SK-N-DZ (cell line): ENCODE results near the gene RNF135. TPM values are rescaled to one million over a fixed set of nuclear protein-coding genes. Genes with fewer than 3 reads are reported as not detected.
"Not testable (repeated sequence)": the region's sequence is repeated elsewhere in the genome, so short reads cannot be mapped to it uniquely, and the experiment has no call there.

Source experiments
- DNase-seq: peaks from one replicate; pipeline ENCODE4 v3.0.0-alpha.2; 2015; ENCODE audit warnings: low spot score
- polyA plus RNA-seq, 2 experiments: library from polyadenylated mRNA; depleted of rRNA; stranded (reverse); fragments of >200 nt; gene quantifications; 2 replicates each; pipeline ENCODE4 v1.2.3, GENCODE V29; 2014

RNF135 gene
- 0.16 TPM in 1 of 2 replicates, not detected in the other for polyA plus RNA-seq (2014; cell fraction: cytosol; rRNA removed)
- polyA plus RNA-seq (2014; cell fraction: nucleus; rRNA removed): not detected in 2 replicates

GRCh38 chr17:30970831-30971567, at the start of gene RNF135:
Gene RNF135 (plus strand): TSS chr17:30971039. CDS start chr17:30971074, 35 bp downstream.
- DNase-seq: no peak

GRCh38 chr17:30921544-30922196, 49.2 kb upstream of the RNF135 start, which contains the start of gene ADAP2:
Gene ADAP2 (plus strand): TSS chr17:30921945. CDS start chr17:30922015, 70 bp downstream.
- no peak for DNase-seq

- DNase-seq: no peak
These were observed 48.4 kb upstream of the RNF135 start for GRCh38 chr17:30922235-30923030.

GRCh38 chr17:30924341-30924740, 46.5 kb upstream of the RNF135 start:
- DNase-seq: no peak

GRCh38 chr17:30926516-30926915, 44.3 kb upstream of the RNF135 start:
- DNase-seq: no peak

- DNase-seq: no peak
These were observed 43.1 kb upstream of the RNF135 start for GRCh38 chr17:30927756-30928155.

- DNase-seq: no peak
These were observed 42.3 kb upstream of the RNF135 start for GRCh38 chr17:30928584-30928983.

- DNase-seq: no peak
These were observed 41.7 kb upstream of the RNF135 start for GRCh38 chr17:30929081-30929633.

- DNase-seq: not testable (repeated sequence)
These were observed 41.0 kb upstream of the RNF135 start for GRCh38 chr17:30929861-30930260.

GRCh38 chr17:30930495-30930894, 40.3 kb upstream of the RNF135 start:
- no peak for DNase-seq

- not testable (repeated sequence) for DNase-seq
These were observed 39.3 kb upstream of the RNF135 start for GRCh38 chr17:30931582-30931981.

- no peak for DNase-seq
These were observed 36.9 kb upstream of the RNF135 start for GRCh38 chr17:30933966-30934365.

- DNase-seq: no peak
These were observed 31.7 kb upstream of the RNF135 start for GRCh38 chr17:30939051-30939689.

GRCh38 chr17:30942308-30943079, 28.3 kb upstream of the RNF135 start:
- no peak for DNase-seq

- DNase-seq: no peak
These were observed 23.0 kb upstream of the RNF135 start for GRCh38 chr17:30947796-30948195.

- no peak for DNase-seq
These were observed 20.6 kb upstream of the RNF135 start for GRCh38 chr17:30950189-30950588.

- peak; percentile 38 for DNase-seq
These were observed 20.0 kb upstream of the RNF135 start for GRCh38 chr17:30950669-30951399.

- DNase-seq: no peak
These were observed 18.0 kb upstream of the RNF135 start for GRCh38 chr17:30952638-30953393.
